ENCODE measurements around the gene TFR2.
A peak's percentile ranks its signal among the peaks of the same experiment; 100 is the strongest.

- TF ChIP-seq CTCF (conservative IDR thresholded peaks at IDR 0.05 in 1 of 2, IDR thresholded peaks at IDR 0.05 in 1 of 2; ENCODE audit: low read depth in 1 of 2, low read length in 2 of 2) (peak in 1 of 2 donors; percentile 46), EZH2 (IDR thresholded peaks at IDR 0.05; ENCODE audit: low read length, missing control alignments) (no peak)
Observed at GRCh38 chr7:100629117-100629716, 12.1 kb downstream of the TFR2 start.

Measured in fibroblast of lung (primary cell).